HG03095 (cell line): Measurements from ENCODE around the gene MYH6.

Experiments used
- ATAC-seq: cut with Tn5 transposase; IDR thresholded peaks from one replicate; pipeline ENCODE4 v1.9.1; 2021; ENCODE audit warnings: moderate library complexity; ENCODE audit not compliant: unreplicated experiment

MYH6 gene

DNA sequence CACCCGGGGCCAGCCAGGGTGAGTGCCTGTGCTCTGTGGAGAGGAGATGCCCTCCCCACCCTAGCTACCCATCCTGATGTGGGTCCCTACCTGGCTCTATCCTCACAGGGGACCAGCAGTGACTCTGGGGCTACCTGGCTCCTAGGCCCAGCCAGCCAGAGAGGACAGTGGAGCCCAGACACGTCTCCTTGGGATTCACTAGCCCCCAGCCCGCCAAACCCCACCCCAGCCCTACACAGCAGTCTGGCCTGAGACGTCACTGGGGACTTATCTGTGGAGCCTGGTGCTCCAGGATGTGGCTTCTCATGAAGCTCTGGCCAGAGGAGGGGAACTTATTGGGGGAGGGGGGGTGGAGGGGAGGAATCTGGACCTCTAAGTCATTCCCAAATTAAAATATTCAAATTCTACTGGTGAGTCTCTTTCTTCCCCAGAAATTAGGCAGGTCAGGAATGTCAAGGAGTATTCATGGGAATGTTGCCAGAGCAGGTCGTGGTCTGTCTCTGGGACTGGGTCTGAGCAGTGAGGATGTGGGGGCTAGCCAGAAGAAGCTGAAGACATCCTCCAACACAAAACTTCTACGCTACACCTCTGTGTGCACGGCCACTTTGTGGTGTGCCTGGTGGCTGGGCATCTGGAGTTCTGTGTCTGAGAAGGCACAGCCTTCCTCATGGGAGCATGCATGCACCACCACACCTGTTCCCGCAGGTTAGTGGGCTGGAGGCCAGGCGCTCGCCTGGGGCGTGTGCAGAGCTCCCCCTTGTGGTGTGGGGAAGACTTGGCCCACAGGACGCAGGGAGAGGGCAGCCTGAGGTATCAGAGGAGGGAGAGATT lies 28.5 kb downstream of the MYH6 start:
- no peak for ATAC-seq

DNA sequence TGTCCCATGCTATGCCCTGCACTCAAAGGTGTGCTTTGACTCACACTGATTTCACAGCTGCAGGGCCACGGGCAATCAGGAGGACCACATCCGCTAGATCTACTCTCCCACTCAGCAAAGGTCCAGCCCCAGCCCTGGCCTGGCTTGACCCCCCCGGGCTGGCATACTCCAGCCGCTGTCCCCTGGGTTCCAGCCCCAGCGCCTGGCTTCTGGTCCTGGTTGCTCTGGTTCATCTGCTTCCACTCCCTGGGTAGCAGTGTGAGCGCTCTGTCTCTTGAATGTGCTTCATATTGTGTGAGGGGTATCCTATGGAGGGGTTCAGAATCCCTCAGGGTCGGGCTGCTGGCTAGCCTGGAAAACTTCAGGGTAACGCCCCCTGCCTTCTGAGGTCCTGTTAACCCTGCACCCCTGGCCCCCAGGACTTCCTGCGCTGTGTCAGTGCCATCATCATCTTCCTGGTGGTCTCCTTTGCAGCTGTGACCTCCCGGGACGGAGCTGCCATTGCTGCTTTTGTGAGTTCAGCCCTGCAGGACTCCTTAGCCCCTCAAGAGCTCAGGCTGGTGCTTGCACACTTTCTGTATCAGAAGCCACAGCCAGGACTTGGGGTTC lies 29.4 kb downstream of the MYH6 start:
- no peak for ATAC-seq

DNA sequence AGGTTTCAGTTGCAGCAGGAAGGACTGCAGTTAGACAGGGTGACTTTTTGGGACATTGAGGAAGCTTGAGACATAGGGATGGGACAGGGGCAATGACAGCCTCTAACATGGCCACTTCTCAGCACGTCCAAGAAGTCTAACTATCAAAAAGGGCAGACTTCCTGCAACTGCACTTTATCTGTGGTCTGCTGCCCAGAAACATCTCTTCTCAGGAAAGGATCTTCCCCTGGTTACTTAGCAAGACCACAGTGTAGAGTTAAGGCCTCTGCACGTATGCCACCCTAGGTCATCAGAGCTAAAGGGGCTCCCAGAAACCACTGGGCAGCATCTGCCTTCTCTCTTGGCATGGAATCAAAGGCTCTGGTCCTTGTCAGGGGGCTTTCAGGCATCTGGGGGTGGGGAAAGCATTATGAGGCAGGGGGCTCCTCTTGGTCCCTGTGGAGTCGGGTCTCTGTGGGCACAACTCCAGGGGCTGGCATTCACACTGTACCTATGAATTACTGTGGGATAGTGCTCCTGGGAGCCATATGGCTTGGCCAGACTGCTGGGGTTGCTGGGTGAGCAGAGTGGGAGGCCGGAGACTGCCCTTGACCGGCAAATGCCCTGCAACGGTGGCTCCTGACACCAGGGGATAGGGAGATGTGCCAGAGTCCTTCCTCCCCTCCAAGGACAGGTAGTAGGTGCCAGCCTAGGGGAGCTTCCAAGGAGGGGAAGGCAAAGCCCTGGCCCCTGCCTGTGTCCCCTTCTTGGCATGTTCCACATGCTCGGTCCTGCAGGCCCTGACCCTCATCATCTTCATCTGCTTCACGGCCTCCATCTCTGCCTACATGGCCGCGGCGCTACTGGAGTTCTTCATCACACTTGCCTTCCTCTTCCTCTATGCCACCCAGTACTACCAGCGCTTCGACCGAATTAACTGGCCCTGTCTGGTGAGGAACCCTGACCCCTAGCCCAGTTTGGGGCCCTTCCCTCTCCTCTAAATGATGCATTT lies 30.2 kb downstream of the MYH6 start:
- ATAC-seq, result no peak

DNA sequence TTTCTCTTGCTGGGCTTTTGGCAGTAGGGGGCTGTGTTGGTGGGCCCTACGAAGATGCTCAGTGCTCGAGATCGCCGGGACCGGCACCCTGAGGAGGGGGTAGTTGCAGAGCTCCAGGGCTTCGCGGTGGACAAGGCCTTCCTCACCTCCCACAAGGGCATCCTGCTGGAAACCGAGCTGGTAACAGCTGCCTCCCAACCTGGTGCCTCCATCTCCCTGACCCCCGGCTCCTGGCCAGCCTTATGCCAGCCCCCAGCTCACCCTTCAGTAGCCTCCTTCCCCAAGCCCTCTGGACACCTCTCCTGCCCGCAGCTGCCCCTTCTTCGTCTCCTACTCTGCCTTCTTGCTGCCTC lies 30.9 kb downstream of the MYH6 start:
- no peak for ATAC-seq

DNA sequence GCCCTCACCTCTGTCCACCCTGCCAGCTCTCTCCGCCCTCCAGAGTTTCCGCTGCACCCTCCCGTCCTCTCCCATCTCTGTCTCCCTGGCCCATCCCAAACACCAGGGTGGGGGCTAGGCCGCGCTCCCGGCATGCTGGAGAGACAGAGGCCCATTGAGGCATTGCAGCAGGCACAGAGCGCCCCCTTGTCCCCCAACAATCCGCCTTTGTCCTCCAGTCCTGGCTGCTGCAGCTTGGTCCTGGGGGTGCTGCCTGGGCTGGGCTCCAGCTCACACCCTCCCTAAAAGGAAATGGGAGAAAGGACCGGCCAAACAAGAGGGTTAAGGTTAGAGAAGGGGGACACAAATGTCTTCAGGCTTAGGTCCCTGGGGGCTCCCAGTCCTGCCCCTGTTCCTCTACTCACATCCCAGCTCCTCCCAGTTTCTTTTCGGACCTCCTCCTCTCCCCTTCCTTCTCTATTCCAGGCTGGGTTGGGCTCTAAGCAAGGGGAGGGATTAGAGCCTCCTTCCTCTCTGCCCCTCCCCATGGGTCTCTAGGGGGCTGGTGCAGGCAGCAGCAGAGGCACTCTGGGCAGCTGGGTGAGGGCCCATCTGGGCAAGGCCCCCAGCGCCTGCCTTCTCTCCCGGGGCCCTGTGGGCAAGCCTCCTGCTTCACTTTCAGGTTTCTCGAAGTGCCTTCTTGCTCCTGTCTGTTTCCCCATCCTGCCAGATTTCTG lies 31.4 kb downstream of the MYH6 start, which contains the start of gene CMTM5:
Gene CMTM5 (plus strand): TSS at position 565 of the 716 bp plus-strand sequence. CDS start 206 bp downstream, outside the sequence.
- no peak for ATAC-seq

DNA sequence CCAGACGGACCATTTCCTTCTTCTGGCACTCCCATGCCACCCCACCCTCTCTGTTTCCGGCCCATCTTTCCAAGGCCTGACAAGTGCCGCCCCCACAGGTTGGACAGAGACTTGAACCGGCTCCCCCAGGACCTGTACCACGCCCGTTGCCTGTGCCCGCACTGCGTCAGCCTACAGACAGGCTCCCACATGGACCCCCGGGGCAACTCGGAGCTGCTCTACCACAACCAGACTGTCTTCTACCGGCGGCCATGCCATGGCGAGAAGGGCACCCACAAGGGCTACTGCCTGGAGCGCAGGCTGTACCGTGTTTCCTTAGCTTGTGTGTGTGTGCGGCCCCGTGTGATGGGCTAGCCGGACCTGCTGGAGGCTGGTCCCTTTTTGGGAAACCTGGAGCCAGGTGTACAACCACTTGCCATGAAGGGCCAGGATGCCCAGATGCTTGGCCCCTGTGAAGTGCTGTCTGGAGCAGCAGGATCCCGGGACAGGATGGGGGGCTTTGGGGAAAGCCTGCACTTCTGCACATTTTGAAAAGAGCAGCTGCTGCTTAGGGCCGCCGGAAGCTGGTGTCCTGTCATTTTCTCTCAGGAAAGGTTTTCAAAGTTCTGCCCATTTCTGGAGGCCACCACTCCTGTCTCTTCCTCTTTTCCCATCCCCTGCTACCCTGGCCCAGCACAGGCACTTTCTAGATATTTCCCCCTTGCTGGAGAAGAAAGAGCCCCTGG lies 32.4 kb downstream of the MYH6 start:
- no peak for ATAC-seq

DNA sequence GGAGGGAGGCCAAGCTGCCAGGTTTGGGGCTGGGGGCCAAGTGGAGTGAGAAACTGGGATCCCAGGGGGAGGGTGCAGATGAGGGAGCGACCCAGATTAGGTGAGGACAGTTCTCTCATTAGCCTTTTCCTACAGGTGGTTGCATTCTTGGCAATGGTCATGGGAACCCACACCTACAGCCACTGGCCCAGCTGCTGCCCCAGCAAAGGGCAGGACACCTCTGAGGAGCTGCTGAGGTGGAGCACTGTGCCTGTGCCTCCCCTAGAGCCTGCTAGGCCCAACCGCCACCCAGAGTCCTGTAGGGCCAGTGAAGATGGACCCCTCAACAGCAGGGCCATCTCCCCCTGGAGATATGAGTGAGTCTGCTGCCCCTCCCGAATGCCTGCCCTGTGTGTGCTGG lies 35.0 kb downstream of the MYH6 start:
- ATAC-seq, result no peak

DNA sequence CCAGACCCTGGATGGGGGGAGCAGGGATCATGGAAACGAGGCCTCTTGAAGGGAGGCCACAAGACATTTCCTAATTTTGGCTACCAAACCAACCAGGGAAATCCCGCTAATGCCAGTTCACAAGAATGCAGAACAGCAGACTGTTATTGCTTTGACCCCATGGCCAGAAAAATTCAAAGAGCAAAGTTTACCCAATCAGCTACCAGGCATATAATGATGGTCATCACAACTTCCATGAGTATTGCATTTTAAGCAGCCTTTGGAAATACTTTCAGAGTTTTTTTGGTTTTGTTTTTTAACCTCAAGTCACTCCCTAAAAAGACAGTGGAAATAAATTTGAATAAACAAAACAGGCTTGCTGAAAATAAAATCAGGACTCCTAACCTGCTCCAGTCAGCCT lies 35.6 kb downstream of the MYH6 start, which contains the start of gene IL25:
Gene IL25 (plus strand): TSS at position 301 of the 400 bp plus-strand sequence.
- ATAC-seq, result no peak

DNA sequence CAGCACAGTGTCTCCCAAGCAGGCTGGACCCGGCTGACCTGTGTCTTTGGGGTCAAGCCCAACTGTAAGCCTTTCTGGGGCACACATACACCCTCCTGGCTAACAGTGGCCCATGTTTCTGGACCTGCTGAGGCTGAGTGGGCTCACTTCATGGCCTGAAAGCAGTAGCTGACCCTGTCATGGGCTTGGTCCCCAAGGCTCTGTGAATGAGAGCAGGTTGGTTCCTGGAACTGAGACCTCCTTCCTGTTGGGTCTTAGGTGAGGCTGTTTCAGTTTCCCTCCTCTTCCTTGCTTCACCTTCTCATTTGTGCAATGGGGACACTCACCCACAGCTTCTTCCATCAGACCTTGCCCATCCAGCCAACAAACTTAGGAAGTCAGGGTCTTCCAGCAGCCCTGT lies 36.2 kb downstream of the MYH6 start:
- no peak for ATAC-seq

DNA sequence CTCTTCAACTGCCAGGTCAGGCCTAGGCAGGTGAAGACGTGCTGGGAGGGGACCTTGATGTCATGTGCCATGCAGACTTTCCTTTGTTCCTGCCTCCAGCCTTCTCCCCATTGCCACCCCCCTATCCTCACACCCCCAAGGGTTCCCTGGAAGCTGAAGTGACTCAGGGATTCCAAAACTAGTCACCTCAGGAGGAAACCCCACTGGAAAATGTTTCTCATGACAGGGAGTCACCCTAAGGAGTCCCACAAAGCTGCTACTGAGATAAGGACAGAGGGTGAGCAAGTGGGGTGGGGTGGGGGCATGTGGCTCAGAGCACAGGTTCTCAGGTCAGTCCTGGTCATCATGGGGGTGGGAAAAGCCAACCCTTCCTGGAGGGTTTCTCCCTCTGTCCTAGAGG lies 37.9 kb downstream of the MYH6 start:
- no peak for ATAC-seq

DNA sequence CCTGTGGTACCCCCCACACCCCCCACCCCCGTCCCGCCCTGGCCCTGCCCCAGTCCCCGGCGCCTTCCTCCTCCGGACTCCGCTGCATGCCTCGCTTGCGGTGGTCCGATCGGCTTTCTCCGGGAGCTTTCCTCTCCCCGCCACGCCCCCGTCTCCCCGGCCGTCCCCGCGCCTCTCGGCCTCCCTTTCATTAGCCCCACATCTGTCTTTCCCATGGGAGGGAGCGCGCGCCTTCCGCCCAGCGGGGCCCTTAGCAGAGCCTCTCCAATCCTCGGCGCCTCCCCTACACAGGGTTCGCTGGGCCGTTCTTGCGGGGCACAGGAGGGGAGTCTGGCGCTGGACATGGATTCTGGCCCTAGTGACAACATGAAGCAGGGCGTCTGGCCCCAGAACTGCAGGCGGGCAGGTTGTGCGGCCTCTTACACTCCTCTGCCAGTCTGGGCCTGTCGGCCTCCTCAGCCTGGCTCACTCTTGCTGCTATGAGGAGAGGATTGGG lies 41.6 kb downstream of the MYH6 start:
- ATAC-seq, result no peak

DNA sequence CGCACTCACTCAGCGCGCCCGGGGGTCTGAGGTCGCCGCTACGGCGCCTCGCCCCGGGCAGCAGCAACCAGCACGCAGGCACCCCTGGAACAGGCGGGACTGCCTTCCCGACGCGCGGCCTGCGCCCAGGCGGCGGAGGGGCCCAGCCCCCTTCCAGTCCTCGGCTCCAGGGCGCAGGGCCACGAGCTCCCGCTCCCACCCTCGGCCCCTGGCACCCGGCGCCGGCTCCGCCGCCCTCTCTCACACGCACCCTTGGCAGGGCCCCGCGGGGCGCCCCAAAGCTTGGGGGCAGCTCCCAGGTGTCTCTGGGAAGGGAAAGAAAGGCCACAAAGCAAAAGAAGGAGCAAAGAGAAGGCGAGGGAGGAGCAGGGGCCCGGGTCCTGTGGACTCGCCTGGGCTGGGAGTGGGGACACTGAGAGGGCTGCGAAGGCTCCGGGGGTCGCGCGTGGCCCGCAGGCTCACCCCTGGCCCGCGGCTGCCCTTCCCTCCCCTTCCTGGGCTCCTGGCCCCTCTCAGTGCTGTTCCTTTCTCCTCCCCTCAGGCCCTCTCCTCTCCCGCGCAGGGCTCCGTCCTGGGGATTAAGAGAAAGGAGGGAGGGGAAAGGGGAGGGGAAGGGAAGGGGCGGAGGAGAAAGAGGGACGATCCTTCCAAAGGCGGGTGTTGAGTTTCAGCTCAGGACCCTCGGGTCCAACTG lies 42.2 kb downstream of the MYH6 start:
- ATAC-seq, result no peak

DNA sequence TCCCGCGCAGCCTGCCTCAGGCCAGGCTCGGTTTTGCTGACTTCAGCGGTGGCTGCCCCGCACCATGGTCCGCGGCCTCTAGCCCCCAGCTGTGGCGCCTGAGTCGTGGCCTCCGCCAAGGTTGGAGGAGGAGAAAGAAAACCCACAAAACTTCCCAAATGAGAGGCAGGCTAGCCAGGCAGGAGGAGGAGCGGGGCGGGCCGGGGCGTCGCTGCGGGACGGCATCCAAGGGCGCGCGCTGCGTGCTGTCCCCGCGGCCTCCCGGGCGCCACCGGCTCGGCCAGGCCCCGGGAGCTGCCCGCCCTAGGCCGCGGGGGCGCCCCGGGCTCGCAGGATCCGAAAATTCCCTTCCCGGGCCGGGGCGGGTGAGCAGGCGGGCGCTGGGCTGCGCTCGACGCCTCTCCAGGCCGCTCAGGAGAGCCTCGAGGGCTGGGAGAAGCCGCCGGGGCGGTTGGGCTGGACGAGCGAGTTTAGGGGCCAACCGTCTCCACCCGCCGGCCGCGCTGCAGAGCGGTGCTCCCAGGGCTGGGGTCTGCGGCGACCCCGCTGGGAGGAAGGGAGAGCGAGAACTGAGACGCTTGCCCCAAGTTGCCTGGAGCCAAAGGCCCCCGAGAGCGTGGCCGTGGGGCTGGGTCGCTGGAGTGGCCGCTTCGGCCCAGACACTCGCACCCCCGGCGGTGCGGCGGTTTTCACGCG lies 42.9 kb downstream of the MYH6 start, which contains the start of gene EFS:
Gene EFS (minus strand): TSS at position 137 of the 696 bp plus-strand sequence. CDS start 147 bp downstream, outside the sequence.
- no peak for ATAC-seq

DNA sequence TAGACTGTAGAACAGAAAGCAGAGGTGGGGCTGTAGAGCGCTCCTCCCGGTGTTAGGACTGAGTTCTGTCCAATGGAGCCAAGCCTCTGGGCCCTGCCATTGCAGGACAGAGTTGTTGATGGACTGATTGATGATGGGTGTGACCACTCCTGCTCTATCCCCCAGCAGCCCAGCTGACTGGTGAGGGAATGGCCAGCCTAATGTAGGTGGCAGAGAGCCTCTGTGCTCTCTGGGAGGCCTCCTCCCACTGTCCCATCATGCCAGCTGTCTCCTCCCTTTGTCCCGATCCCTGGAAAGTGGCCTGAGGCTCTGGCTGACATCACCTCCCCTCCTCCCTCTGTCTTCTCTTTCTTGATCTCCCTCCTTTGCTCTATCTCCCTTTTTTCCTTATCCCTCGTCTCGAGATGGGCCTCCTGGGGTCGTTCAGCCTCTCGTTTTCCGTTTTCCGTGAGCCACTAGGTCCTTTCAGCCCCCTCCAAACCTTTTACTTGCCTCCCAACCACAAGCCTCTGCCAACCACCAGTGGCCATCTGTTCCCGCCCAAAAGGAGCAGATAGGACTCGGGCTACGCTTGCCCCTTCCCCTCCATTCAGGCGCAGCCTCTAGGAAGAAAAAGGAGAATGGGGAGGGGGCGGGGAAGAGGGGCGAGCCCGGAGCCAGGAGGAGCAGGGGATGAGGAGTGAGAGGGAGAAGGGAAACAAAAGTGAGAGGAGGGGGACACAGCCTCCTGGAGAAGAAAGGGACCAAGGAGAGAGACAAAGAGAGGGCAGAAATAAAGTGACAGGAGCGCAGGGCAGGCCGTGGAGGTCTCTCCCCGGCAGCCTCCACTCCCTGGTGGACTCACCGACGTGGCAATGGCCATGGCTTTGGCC lies 43.7 kb downstream of the MYH6 start:
- no peak for ATAC-seq

DNA sequence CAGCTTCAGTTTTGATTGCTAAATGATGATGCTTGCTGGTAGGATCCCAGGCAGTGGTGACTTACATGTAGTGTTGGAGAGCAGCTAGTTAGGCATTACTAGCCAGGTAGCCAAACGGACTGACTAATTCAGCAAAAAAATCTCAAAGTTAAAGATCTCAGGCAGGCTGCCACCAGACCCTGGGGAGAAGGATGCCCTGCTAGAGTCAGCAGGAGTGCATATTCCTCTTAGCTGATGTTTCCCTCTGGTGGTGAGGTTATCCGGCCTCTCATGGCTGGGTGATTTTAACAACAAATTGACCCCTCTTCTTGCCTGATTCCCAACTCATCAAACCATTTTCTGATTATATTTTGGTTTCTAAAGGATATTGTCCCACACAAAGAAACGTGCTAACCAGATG lies 45.9 kb downstream of the MYH6 start:
- ATAC-seq, result no peak

DNA sequence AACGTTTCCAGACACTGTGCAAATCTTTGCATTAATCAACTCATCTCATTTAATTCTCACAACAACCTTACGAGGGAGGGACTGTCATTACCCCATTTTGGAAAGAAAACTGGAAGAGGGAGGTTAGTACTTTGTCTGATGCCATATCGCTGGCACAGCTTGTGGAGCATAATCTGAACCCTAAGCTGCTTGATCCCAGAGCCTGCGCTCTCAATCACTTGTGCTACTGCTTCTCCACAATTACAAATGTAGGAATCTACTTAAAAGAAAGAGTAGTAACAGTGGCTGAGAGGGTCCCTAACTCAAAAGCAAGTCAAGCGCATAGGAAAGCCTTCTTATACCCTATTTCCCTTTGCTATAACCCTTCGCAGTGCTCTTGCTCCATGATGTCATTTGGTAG lies 46.3 kb downstream of the MYH6 start:
- ATAC-seq, result no peak

DNA sequence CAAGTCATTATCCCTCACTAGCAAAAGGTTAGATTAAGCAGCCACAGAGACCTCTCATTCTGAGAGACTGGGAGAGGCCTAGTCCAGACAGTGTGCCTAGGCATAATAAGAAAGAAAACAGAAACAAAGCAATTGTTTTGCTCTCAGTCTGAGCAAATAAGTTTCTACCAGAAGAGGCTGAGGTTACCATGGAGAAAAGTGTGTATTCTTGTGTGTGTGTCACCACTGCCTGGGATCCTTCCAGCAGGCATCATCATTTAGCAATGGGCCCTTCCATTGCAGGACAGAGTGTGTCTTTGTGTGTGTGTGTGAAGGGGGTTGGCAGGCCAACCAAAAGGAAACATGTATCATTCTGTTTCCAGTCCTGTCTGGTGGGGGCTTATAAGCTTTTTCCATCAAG lies 46.8 kb downstream of the MYH6 start:
- no peak for ATAC-seq

DNA sequence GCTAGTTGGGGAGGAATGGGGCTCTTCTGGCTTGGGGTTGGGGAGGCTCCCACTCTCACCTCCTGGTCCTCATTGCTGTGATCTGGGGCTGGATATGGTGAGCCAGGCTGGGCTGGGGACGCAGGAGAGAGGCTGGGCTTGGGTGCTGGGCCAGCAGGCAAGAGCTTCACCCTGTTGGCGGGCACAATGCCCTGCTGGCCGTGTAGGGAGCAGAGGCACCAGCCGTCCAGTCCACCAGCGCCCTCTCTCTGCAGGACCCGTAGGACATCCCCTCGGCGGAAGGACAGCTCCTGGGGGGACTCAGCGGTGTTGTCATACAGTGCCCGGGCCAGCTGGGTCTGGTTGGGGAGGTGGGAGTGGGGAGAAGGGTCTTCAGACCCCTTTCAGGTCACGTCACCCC lies 47.6 kb downstream of the MYH6 start:
- no peak for ATAC-seq
